Nephron progenitor cell (in vitro differentiated cells): Measurements from ENCODE around the gene ZDHHC13.
A peak's percentile ranks its signal among the peaks of the same experiment; 100 is the strongest.
"Not testable (repeated sequence)": the region's sequence is repeated elsewhere in the genome, so short reads cannot be mapped to it uniquely, and the experiment has no call there.

Source experiments
- DNase-seq: peaks from one replicate; pipeline ENCODE4 v3.0.0; 2021
- H3K27ac Mint-ChIP-seq: 2 replicates; pipeline ENCODE4 v1.8.0; 2021; ENCODE audit warnings: mild to moderate bottlenecking, moderate library complexity, mixed read lengths
- H3K27me3 Mint-ChIP-seq: 2 replicates; pipeline ENCODE4 v1.8.0; 2021; ENCODE audit warnings: mild to moderate bottlenecking, low read depth, mixed read lengths; ENCODE audit not compliant: poor library complexity
- H3K36me3 Mint-ChIP-seq: 2 replicates; pipeline ENCODE4 v1.8.0; 2021; ENCODE audit warnings: low read depth, mixed read lengths
- H3K4me1 Mint-ChIP-seq: 2 replicates; pipeline ENCODE4 v1.8.0; 2021; ENCODE audit warnings: mixed read lengths
- H3K4me3 Mint-ChIP-seq: 2 replicates; pipeline ENCODE4 v1.8.0; 2021; ENCODE audit warnings: mild to moderate bottlenecking, moderate library complexity, mixed read lengths
- H3K9me3 Mint-ChIP-seq: 2 replicates; pipeline ENCODE4 v1.8.0; 2021; ENCODE audit warnings: mild to moderate bottlenecking, moderate library complexity, mixed read lengths
- CTCF ChIP-seq: fragments of 200-600 bp; sonication (generic); IDR thresholded peaks from 2 replicates; pipeline ENCODE4 v1.5.0; 2021; ENCODE audit warnings: antibody characterized with exemption

Gene ZDHHC13

DNA sequence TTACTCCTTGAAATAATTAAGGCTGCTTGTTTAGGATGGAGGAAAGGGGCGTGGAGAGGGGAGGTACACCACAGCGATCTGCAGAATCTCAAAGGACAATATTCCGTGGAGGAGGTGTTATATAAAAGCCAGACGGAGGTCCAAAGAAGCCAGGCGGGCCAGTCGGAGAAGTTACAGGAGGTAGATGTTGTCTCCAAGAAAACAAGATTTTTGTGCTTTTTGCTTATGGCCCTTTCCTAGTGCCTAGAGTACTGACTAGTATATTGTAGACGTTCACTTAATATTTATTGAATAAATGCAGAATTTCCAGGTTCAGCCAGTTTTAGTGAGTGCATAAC lies 761 bp downstream of the ZDHHC13 start:
- Mint-ChIP-seq H3K4me1 (peaks cover 26% of the 10 kb centered on the region), H3K27me3 (peaks cover 13% of the 10 kb centered on the region), H3K4me3 (peak overlapping the region; percentile 90), H3K9me3 (no peaks in the 10 kb centered on the region), H3K27ac (no peak overlapping the region), H3K36me3 (peaks cover 10% of the 10 kb centered on the region)
- TF ChIP-seq CTCF = no peak
- no peak for DNase-seq

DNA sequence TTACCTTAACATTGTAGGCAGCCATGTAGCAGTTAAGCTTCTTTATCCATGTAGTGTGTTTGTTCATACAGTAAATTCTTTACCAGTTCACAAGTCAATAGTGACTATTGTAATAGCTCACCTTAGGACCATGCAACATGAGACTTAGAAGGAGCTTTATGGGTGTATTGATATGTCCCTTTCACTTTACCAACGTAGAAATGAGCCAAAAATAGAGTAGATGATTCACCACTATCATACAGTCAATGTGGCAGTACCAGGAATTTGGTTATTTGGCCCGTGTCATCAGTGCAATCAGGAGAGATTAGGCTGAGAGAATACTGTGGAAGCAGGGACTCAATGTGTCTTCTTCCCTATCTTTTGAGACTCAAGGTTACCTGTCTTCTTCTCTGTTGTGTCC lies 4.7 kb downstream of the ZDHHC13 start:
- Mint-ChIP-seq H3K4me1 (peaks cover 22% of the 10 kb centered on the region), H3K27ac (no peak overlapping the region), H3K36me3 (peaks cover 29% of the 10 kb centered on the region), H3K27me3 (no peaks in the 10 kb centered on the region), H3K9me3 (no peaks in the 10 kb centered on the region), H3K4me3 (no peak overlapping the region)
- no peak for DNase-seq
- TF ChIP-seq CTCF = no peak

DNA sequence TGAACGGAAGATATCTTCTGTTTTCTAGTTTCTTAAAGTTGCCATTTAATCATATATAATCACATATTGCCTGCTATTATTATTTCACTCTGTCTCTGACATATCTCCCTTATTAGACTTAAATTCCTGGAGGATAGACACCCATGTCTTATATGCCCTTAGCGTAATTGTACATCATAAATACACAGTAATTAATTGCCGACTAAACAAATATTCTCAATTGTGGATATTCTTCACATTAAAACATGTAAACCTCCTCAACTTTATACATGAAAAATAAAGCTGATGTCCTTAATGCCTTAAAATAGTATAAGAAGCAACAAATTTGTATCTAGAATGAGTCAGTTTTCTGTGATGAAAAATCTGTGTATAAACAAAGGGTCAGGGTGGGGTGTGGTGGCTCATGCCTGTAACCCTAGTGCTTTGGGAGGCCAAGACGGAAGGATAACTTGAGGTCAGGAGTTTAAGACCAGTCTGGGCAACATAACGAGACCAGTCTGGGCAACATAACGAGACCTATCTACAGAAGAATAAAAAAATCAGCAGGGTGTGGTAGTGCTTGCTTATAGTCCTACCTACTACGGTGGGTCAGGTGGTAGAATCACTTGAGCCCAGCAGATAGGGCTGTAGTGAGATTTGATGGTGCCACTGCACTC lies 6.1 kb downstream of the ZDHHC13 start:
- TF ChIP-seq CTCF = no peak
- peaks cover 11% of the 10 kb centered on the region for H3K9me3 Mint-ChIP-seq
- no peak overlapping the region for H3K27ac Mint-ChIP-seq
- peaks cover 44% of the 10 kb centered on the region for H3K36me3 Mint-ChIP-seq
- peaks cover 15% of the 10 kb centered on the region for H3K4me1 Mint-ChIP-seq
- H3K4me3 Mint-ChIP-seq = no peak overlapping the region
- no peak for DNase-seq
- no peaks in the 10 kb centered on the region for H3K27me3 Mint-ChIP-seq

- Mint-ChIP-seq H3K9me3 (peaks cover 42% of the 10 kb centered on the region), H3K36me3 (peaks cover 70% of the 10 kb centered on the region), H3K27me3 (peaks cover 10% of the 10 kb centered on the region)
- not testable (repeated sequence) for H3K4me3 Mint-ChIP-seq, H3K27ac Mint-ChIP-seq, DNase-seq, H3K4me1 Mint-ChIP-seq
Measured at GRCh38 chr11:19126562-19127325, 9.8 kb downstream of the ZDHHC13 start.

- no peak for TF ChIP-seq CTCF
- DNase-seq = no peak
- no peak overlapping the region for H3K27ac Mint-ChIP-seq
- peaks cover 68% of the 10 kb centered on the region for H3K36me3 Mint-ChIP-seq
- H3K4me1 Mint-ChIP-seq = no peaks in the 10 kb centered on the region
- H3K27me3 Mint-ChIP-seq = peaks cover 16% of the 10 kb centered on the region
- H3K4me3 Mint-ChIP-seq = no peak overlapping the region
- peaks cover 75% of the 10 kb centered on the region for H3K9me3 Mint-ChIP-seq
Measured at GRCh38 chr11:19134004-19134403, 17.0 kb downstream of the ZDHHC13 start.

- not testable (repeated sequence) for H3K4me3 Mint-ChIP-seq, DNase-seq, H3K27me3 Mint-ChIP-seq, H3K4me1 Mint-ChIP-seq, H3K27ac Mint-ChIP-seq
- Mint-ChIP-seq H3K9me3 (peaks cover 54% of the 10 kb centered on the region), H3K36me3 (peaks cover 40% of the 10 kb centered on the region)
Measured at GRCh38 chr11:19136884-19137283, 19.9 kb downstream of the ZDHHC13 start.

- TF ChIP-seq CTCF = no peak
- no peak for DNase-seq
- Mint-ChIP-seq H3K4me3 (no peak overlapping the region), H3K27me3 (no peaks in the 10 kb centered on the region), H3K27ac (no peak overlapping the region), H3K9me3 (peaks cover 4% of the 10 kb centered on the region), H3K36me3 (no peaks in the 10 kb centered on the region), H3K4me1 (no peaks in the 10 kb centered on the region)
Measured at GRCh38 chr11:19145319-19145718, 28.4 kb downstream of the ZDHHC13 start.
